Left ventricle myocardium inferior (tissue), 1 donor: ENCODE results near the gene KRT6B. TPM values are rescaled to one million over a fixed set of nuclear protein-coding genes. Genes with fewer than 3 reads are reported as not detected.

Experiments
- DNase-seq: peaks from one replicate; pipeline ENCODE4 v3.0.0-alpha.2; 2020
- H3K27ac ChIP-seq: fragments of 200-600 bp; replicated peaks from 2 replicates; pipeline ENCODE4 v1.8.0; 2021
- H3K27me3 ChIP-seq: fragments of 200-600 bp; 2 replicates; pipeline ENCODE4 v1.8.0; 2021; ENCODE audit warnings: low read depth
- H3K36me3 ChIP-seq: fragments of 200-600 bp; 2 replicates; pipeline ENCODE4 v1.8.0; 2021
- H3K4me1 ChIP-seq: fragments of 200-600 bp; 2 replicates; pipeline ENCODE4 v1.8.0; 2021
- H3K4me3 ChIP-seq: fragments of 200-600 bp; 2 replicates; pipeline ENCODE4 v1.8.0; 2021; ENCODE audit warnings: mild to moderate bottlenecking, moderate library complexity
- H3K9me3 ChIP-seq: fragments of 200-600 bp; replicated peaks from 2 replicates; pipeline ENCODE4 v1.8.0; 2021
- CTCF ChIP-seq: fragments of 200-600 bp; IDR thresholded peaks from 2 replicates; pipeline ENCODE4 v1.8.0; 2021; ENCODE audit warnings: antibody characterized with exemption, mild to moderate bottlenecking, borderline replicate concordance
- intact Hi-C: fragments of 100-400 bp; cut with micrococcal nuclease; formaldehyde crosslinking; loops from one replicate; pipeline ENCODE4 v1.11.0; 2022
- total RNA-seq: library from RNA; stranded (reverse); fragmentation: NEBNext Ultra II Directional; extraction: Animal tissue kit (Norgen Biotek cat#: 25700); gene quantifications from one replicate; pipeline ENCODE4 v1.2.1, GENCODE V29; 2021
- donor health status: DM: no; HTN: yes; CAD: no; lungs with severe emphysema.

Gene KRT6B
- total RNA-seq, 1 donor from 2014 or later, result not detected

GRCh38 chr12:52423661-52424500 is 28.1 kb downstream of the KRT6B start:
- Histone ChIP-seq H3K36me3 (no peaks in the 10 kb centered on the region), H3K9me3 (no peaks in the 10 kb centered on the region), H3K4me3 (no peak overlapping the region), H3K27ac (no peak overlapping the region), H3K27me3 (peaks cover 50% of the 10 kb centered on the region), H3K4me1 (no peaks in the 10 kb centered on the region)
- no peak for DNase-seq
- TF ChIP-seq CTCF, result no peak
- intact Hi-C loops, result no loop called here

GRCh38 chr12:52423035-52423434 is 28.9 kb downstream of the KRT6B start:
- DNase-seq, result no peak
- intact Hi-C loops, result no loop called here
- Histone ChIP-seq H3K27me3 (peaks cover 43% of the 10 kb centered on the region), H3K4me1 (no peaks in the 10 kb centered on the region), H3K4me3 (no peak overlapping the region), H3K36me3 (no peaks in the 10 kb centered on the region), H3K9me3 (no peaks in the 10 kb centered on the region), H3K27ac (no peak overlapping the region)
- no peak for TF ChIP-seq CTCF

GRCh38 chr12:52419656-52420055 is 32.3 kb downstream of the KRT6B start:
- intact Hi-C loops, result no loop called here
- Histone ChIP-seq H3K4me1 (peaks cover 14% of the 10 kb centered on the region), H3K9me3 (no peaks in the 10 kb centered on the region), H3K27me3 (peaks cover 40% of the 10 kb centered on the region), H3K27ac (no peak overlapping the region), H3K36me3 (no peaks in the 10 kb centered on the region), H3K4me3 (no peak overlapping the region)
- DNase-seq, result no peak
- TF ChIP-seq CTCF, result no peak

- H3K36me3 ChIP-seq, result no peaks in the 10 kb centered on the region
- peaks cover 14% of the 10 kb centered on the region for H3K4me1 ChIP-seq
- H3K27me3 ChIP-seq, result peaks cover 30% of the 10 kb centered on the region
- no peak for TF ChIP-seq CTCF
- H3K9me3 ChIP-seq, result no peaks in the 10 kb centered on the region
- DNase-seq, result no peak
- no peak overlapping the region for H3K27ac ChIP-seq
- intact Hi-C loops, result no loop called here
- no peak overlapping the region for H3K4me3 ChIP-seq
These were observed 33.3 kb downstream of the KRT6B start for GRCh38 chr12:52418576-52419110.

- no peak for DNase-seq
- Histone ChIP-seq H3K9me3 (no peaks in the 10 kb centered on the region), H3K4me1 (peaks cover 14% of the 10 kb centered on the region), H3K27ac (peak overlapping the region; percentile 70), H3K36me3 (no peaks in the 10 kb centered on the region), H3K4me3 (no peak overlapping the region), H3K27me3 (peaks cover 32% of the 10 kb centered on the region)
- intact Hi-C loops, result no loop called here
- TF ChIP-seq CTCF, result no peak
These were observed 34.2 kb downstream of the KRT6B start for GRCh38 chr12:52417740-52418139.
